Measurements from ENCODE around the gene TUBB1.
A peak's percentile ranks its signal among the peaks of the same experiment; 100 is the strongest.
"Not testable (repeated sequence)": the region's sequence is repeated elsewhere in the genome, so short reads cannot be mapped to it uniquely, and the experiment has no call there.

The TUBB1 gene

DNA sequence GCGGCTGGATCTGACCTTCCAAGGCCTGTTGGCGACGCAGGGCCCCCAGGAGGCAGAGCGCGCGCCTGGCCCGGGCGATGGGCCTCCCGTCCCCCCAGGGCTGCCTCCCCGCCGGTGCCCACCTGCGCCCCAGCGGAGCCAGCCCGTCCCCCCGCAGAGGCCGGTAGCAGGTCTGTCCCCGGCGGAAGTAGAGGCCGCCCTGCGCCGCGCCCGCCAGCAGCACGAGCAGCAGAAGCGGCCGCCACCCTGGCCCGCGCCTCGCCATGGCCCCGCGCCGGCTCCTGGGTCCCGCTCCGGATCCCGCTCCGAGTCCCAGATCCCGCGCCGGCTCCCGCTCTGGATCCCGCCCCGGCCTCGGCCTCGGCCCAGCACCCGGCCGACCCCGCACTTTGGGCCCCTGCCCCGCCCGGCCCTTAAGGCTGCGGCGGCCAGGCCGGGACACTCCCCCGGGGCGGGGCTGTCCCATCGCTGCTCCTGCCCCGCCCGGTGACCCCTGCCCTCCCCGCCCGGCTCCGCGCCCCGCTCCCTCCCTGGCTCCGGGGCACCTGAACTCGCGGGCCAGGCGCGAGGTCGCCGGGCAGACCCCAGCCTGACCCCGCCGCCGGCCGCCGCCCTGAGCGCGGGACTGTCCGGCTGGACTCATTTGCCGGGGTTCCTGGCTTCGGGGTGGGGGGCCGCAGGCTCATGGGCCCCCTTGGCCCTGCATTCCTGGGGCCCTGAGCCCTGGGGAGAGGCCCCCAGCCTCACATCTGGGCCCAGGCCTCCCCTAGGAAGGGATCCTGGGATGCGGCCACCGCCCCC, 12.2 kb upstream of the TUBB1 start, which contains the start of gene CTSZ:
CTSZ (minus strand) TSS at position 391 of the 801 bp plus-strand sequence; CDS start at position 265, 126 bp downstream.
- no peak for DNase-seq

DNA sequence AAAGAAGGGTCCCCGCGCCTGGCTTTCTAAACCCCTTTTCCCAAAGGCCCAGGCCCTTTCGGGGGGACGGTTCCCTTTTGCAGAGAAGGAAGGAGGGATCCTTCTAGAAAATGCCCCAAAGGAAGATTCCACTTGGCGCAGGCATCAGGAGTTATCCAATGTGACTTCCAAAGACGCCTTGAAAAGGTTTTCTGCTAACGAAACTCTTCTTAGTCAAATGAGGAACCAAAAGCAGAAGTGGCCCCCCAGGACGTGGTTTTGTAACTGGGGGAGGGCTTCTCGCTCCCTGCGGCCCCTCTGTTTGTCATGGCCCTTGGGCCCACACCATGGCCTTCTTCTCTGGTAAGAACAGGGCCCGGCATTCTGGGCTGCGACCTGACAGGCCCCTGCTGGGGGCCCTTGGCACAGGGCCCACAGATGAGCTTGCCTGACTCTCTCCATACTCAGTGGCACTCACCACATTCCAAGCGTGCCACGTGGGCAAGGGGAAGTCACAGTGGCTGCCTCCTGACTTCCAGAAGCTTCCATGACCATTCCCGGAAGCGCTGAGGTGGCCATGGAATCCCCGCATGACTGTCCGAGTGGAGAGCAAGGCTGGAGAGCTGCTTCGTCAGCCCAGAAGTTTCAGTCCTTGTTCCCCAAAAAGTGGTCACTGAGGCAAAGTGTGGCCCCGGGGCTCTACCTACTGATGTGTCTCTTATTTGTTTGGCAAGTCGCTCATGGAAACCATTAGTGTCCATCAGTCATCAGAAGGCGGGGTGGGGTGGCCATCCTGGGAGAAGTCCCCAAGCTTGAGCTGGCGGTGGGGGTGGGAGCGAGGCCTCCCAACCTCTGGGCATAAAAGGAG, 11.3 kb upstream of the TUBB1 start:
- peak; percentile 32 for DNase-seq

DNA sequence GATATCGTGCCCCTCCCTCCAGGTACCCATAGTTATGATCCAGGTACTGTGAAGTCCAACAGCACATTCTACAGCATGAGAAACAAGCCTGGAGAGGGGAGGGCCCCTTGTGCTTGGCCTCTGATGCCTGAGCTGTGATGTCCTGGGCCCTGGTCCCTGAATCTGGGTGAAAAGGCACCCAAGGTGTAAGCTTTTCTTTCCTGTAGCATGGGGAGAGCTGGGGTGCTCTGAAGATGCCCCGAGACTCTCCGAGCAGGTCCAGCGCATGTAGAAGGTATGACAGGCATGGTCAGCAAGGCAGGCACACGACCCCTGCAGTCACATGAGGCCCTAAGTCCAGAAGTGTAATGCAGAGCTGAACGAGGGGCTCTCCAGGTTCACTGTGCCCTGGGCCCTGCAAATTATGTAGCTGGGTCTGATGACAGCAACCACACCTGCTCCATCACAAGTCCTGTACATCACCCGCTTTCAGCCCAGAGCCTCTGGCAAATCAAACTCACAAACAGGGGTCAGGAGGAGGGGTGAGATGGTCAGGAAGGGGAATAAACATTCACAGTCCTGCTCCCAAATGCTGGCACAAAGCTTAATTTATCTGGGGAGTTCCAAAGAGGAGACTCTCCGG, 10.4 kb upstream of the TUBB1 start:
- no peak for DNase-seq

DNA sequence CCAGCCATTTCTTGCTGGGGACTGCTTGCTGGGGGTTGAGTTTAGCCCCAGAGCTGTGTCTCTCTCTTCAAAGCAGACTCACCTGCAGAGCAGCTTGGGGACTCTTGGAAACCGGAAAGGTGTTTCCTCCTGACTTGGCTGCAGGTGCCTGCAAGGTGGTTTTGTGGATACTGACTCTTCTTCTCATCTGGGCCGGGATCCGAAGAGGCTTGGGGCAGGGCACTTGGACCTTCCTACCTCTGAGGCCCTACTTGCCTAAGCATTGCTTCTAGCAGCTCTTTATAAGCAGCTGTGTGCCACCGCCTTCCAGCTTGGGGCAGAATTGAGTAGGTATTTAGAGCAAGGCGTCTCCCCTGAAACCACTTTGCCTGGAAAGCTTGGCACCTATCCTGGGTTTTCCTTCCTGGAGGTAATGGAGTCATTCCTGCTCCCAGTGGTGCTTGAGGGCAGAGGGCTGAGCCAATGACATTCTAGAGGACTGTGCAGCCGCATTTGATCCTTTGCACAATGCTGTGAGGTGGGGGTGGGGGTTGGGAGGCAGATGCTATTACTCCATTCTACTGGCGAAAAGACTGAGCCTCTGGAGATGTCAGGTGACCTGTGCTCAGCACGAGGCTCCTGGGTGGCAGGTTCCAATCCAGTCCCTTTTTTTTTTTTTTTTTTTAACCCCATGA, 8.8 kb upstream of the TUBB1 start:
- no peak for DNase-seq

DNA sequence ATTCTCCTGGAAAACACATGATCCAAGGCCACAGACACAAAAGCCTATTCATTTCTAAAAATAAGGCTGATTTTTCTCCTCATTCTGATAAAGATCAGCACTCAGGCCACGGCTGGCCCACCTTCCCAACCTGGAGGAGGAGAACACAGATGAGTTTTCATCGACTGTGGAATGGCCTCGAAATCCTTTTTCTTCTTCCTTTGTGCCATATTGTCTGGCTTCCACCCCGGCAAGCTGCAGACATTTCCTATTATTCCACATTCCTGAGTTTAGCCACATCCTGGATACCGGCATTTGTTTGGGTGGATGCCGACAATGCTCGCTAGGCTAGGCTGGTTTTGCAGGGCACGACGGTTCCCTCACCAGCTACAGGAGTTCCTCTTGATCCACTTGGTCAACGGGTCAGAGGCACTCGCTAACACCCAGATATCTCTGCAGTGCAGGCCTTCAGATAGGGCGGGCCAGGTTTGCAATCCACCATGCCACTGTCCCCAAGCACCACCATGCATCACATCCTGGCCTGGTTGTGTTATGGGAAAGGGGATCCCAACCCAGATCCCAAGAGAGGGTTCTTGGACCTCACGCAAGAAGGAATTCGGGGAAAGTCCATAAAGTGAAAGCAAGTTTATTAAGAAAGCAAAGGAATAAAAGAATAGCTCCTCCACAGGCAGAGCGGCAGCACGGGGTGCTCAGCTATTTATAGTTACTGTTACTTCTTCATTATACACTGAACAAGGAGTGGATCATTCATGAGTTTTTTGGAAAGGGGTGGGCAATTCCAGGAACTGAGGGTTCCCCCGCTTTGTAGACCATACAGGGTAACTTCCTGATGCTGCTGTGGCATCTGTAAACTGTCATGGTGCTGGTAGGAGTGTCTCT, 8.0 kb upstream of the TUBB1 start:
- DNase-seq = no peak

DNA sequence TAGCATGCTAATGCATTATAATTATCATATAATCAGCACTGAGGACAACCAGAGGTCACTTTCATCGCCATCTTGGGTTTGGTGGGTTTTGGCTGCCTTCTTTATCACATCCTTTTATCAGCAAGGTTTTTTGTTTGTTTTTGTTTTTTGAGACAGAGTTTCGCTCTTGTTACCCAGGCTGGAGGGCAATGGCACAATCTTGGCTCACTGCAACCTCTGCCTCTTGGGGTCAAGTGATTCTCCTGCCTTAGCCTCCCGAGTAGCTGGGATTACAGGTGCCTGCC, 7.4 kb upstream of the TUBB1 start:
- DNase-seq = not testable (repeated sequence)

DNA sequence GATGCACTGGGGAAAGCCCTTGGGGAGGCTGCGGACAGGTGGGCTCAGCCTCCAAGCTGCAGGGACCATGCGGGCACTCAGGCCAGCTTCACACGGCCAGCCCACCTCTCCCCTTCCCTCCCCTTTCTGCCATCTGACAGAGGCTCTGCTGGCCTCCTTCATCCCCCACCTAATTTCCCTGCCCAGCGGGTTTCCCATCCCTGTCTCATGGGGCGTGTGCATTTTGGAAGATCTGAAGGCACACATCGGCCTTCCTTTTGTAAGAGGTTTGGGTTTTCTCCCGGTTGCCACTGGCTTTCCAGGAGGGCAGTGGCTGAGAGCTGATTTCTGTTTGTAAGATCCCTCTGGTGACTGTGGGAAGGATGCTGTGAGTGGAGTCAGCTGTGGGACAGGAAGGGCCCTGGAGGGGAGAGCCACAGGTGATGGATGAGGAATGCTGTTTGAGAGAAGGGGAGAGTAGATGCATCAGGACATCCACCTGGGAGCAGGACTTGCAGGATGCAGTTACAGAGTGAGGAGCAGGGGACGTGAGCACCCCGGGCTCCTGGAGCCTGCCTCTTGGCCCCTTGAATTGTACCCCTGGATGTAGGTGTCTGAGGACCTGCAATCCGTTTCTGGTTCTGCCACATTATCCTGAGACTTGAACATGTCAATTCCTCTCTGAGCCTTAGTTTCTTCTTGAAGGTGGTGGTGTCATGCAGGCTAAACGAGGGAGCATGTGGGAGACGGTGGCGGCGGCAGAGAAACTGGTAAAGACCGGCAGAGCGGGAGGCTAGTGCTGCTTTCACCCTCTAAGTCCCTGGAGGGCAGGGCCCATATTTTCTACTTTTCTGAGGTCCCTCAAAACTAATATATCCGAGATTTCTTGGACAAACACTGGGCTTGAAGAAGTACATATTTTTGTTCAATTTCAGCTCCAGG, 5.9 kb upstream of the TUBB1 start:
- no peak for DNase-seq

DNA sequence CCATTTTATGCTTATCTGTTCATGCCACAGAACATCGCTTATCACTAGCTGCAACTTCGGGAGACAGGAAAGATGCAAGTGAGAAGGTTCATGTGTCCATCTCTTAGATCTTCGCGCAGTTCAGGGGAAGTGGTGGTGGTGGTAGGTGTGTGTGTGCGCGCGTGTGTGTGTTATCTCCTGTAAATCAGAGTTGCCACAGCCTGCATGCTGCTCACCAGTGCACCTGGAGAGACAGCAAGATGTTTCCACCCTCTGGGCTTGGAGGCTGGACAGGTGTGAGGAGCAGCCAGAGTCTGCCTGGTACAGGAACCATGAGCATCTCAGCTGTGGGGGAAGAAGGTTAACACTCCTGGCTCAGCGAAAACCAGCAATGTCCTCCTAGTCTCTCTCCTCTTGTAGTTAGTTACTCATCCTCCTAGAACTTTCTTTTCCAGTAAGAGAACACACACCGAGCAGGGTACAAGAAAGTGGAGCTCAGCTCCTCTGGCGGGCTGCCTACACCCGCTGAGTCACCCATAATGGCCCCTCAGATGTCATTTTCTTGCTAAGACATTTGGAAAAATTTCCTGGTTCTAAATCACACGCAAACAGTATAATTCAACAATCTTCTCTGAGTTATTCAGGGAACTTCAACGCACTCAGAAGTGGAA, 5.1 kb upstream of the TUBB1 start:
- no peak for DNase-seq

DNA sequence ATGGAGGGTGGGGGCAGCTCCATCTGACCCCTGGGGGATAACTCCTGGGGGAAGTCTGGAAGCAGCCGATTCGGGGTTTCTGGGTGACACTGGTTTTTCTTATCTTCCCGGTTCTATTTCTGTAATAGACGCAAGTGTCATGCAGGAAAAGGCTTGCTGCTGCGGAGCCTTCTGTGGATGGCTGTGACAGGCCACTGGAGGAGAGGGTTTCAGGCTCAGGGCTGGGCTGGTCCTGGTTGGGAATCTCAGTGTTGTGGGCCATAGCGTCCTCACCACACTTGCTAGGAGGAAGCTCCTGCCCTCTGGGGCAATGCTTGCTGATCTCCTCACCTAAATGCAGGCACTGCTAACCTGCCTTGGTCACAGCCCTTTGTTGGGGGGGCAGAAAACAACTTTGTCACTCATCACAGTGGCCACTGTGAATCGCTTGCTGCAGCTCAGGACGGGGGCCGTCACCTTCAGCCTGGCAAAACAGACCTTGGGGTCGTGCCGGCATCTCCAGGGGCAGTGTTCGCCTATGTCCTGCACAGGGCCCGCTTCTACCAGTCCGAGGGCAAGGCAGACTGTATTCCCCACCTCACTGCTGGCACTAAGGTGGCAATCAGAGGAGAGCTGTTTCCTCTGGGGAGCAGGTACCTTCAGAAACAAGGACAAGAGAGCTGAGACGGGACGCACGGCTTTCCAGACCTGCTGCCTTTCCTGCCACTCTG, 4.4 kb upstream of the TUBB1 start:
- DNase-seq = no peak

DNA sequence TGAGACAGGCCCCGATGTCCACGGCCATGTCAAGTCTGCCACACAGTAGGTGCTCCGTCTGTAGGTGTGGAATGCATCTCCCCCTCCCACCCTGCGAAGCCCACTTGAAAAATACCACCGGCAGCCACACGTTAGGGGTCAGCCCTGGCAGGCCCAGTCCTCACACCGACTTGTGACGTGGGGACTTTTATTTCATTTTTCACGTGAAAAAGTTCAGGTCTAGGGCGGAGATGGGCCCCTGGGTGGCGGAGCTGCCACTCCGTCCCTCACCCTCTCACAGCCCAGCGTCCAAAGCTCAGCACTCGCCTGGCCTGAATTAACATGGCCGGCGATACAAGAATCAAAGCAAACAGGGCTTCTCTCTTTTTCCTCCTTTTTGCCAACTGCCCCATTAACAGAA, 3.8 kb upstream of the TUBB1 start:
- DNase-seq = no peak

DNA sequence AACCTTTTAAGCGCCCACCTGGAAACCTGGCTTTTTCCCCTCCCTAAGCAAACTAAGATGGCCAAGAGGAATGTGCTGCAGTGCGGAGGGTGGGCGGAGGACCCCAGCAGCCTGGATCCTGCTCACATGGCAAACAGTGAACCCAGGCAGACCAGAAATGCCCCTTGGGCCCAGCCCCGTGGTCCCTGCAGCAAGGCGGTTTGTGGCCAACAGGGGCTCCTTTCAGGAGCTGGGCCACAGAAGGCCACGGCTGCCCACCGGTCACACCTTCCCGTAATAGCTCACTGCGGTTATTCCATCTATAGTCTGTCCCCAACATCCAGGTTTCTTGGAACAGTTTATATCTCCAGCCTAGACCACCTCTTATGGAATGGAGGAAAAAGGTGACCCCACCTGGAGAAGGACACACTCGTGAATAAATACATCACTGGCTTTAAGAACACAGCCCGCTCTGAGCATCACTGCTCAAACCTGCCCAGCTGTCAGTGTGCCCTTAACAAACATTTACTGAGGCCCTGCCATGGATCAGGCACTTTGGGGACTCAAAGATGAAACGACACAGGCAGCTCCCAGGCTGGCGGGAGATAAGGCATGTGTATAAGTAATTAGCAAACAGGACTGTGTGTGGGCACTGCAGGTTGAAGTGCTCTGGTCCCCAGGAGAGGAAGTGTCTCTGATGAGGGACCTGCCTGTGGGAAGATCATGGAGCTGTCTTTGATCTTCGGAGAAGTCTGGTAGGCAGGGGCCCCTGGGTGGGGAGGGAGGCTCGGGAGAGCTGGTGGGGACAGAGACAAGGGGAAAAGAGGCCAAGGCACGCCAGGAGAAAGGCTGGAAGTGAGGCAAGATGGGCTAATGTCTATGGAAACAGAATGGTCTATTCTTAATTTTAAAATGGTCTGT, 3.2 kb upstream of the TUBB1 start:
- DNase-seq = no peak

DNA sequence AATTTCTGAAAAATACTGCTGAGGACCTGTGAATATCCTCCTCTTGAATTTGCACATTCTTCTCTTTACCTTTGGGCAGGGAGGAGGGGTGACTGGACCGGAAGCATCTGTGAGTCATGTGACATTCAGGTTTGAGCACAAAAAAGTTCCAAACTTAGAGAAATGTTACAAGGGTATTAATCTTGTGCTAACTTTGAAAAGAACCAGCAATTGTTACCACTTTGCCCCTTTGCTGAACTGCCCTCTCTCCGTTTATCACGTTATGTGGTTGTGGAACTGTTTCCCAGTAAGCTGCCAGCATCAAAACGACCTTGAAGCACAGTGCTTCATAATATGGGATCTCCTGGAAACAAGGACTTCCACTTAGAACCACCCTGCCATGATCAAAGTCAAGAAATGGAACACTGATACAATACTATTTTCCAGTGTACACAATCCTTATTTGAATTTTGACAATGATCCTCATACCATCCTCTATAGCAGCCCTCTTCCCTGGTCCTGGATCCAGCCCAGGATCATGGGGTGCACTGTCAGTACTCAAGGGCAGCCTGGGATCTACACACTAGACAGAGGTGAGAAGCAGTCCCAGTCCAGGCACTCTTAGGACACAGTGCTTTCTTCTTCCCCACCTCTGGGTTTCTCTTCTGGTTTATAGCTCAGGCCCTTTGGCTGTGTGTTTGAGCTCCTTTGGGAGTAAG, 2.3 kb upstream of the TUBB1 start:
- no peak for DNase-seq

DNA sequence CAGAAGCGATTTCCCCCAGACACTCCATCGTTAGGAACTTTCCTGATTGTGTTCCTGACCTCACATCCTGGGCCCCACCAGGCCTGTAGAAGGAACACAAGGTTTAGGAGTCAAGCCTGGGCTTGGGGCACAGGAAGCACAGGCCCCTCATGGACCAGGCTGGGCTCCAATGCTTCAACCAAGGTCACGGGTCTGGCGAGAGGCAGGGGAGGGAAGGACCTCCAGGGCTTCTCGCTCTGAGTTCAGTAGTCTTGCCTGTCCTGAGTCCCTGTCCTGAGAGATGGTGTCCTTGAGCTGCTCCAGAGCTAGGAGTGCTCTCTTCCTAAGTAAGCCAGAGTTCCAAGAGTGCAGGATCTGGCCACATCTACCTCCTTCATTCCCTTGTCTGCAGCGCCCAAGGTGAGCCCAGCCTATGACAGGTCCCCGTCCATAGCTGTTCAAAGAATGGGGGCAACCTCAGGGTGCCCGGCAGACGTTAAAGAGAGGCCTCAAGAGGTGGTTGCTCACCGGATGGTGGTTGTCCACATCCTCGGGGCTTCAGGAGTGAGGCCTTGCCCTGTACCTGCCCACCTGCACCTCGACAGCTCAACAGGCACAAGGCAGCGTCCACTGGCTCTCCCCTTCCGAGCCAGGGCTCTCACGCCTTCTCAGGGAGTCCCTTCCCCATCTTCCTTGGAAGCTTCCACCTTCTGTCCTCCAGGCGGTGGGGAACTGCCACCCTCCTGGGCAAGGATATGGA, 1.6 kb upstream of the TUBB1 start:
- no peak for DNase-seq

DNA sequence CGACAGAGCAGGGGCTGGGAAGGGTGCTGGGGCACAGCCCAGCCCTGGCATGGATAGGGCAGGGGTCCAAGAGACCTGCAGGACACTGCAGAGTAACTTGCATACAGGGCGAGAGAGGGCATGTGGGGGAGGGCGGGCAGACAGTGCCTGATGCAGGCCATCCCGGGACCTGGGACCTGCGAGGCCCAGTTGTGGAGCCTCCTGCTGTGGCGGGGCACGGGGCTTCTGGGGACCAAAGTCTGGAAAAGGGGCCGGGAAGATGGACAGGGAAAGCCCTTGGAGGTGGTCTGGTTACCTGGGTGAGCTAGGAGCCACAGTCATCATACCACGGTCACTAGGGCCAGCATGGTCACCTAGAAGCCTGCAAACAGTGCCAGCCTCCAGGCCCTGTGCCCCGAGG, 412 bp upstream of the TUBB1 start:
- no peak for DNase-seq

DNA sequence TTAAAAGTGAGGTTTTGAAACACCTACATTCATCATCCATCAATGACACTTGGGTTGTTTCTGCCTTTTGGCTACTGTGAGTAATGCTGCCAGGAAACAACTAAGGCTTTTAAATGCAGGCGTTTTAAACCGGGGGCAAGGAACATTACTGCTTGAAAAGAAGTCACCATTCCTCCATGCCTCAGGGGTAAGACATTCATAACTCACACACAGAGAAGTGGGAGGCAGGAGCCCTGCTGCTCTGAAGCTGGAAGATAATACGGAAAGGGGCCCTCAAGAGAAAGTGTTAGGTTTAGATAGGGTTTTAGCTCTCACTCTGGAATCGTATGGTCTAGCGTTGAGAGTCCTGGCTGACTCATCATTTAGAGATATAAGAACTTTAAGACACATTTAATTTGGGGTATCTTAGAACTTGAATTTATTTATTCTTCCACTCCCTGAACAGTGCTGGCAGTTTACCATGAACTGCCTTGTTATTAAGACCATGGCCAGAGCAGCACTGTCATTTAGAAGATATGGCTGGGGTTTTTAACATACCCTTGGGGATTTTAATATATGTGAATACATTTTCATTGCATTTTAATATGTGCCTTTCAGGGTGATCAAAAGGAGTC, 1.8 kb downstream of the TUBB1 start:
- DNase-seq = no peak

DNA sequence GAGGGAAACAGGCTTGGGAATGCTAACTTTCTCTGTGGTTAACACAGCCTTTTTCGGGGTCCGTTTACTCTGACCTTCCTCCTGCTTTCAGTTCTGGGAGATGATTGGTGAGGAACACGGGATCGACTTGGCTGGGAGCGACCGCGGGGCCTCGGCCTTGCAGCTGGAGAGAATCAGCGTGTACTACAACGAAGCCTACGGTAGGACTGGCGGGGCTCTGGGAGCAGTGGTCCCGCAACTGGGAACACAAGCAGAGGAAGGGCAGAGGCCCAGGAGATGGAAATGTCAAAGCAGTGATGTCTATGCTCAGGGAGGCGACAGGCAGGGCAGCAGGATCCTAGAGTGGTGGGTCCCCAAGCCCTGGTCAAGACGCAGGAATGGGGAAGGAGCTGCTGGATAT, 3.5 kb downstream of the TUBB1 start:
- no peak for DNase-seq

DNA sequence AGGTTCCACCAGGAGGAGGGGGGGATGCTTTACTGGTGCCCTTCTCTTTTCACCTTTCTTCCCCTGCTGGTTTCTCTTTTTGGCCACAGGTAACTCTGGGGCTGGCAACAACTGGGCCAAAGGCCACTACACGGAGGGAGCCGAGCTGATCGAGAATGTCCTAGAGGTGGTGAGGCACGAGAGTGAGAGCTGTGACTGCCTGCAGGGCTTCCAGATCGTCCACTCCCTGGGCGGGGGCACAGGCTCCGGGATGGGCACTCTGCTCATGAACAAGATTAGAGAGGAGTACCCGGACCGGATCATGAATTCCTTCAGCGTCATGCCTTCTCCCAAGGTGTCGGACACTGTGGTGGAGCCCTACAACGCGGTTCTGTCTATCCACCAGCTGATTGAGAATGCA, 4.4 kb downstream of the TUBB1 start:
- no peak for DNase-seq
